HepG2 (cell line): ENCODE results near the gene PEX3. TPM values are rescaled to one million over a fixed set of nuclear protein-coding genes. Genes with fewer than 3 reads are reported as not detected.

Source experiments
- ATAC-seq: fragments of 200-7000 bp; cut with Tn5 transposase; 3 replicates; pipeline ENCODE4 v1.9.1; 2020; ENCODE audit warnings: mild to moderate bottlenecking, moderate library complexity
- BruUV-seq: library from RNA; stranded (reverse); fragments of 400-500 nt; replicated peaks from 2 replicates; lab custom pipeline; 2021; lab: Mats Ljungman, UMichigan
- CTCF ChIA-PET: fragments of 300-600 bp; formaldehyde crosslinking; extraction: SDS; loops from one replicate; lab custom pipeline; 2021; ENCODE audit warnings: low total read pairs, inconsistent platforms, low intra/inter-chr PET ratio; lab: Yijun Ruan, JAX
- POLR2A ChIA-PET: fragments of 350-600 bp; sonication (Branson Sonifier 250); formaldehyde crosslinking; loops from one replicate; lab custom pipeline; 2020; ENCODE audit warnings: antibody characterized with exemption, inconsistent platforms; lab: Yijun Ruan, JAX
- DNase-seq: peaks from one replicate; pipeline ENCODE4 v3.0.0-alpha.2; 2015; ENCODE audit warnings: low spot score
- FAIRE-seq: peaks from 3 replicates; lab custom pipeline; 2011; peaks lifted over from hg19 to GRCh38; lab: Jason Lieb, UNC
- H2AFZ ChIP-seq: one replicate; pipeline ENCODE4 v1.6.1; 2011; ENCODE audit warnings: low read length, inconsistent platforms
- H3K27ac ChIP-seq: fragments of 300-600 bp; 3 replicates; pipeline ENCODE4 v1.8.0; 2011; ENCODE audit warnings: mixed run types, mild to moderate bottlenecking, mixed read lengths, low read length, inconsistent platforms; ENCODE audit not compliant: insufficient read depth; ENCODE audit errors: extremely low read length
- H3K27me3 ChIP-seq, 2 experiments: fragments of 200-600 bp in 1 of 2; 2 replicates in 1 of 2; 3 replicates in 1 of 2; pipeline versions ENCODE4 v1.6.0 to v1.8.0; 2011; ENCODE audit warnings: low read length in 2 of 2, mild to moderate bottlenecking in 2 of 2, moderate library complexity in 2 of 2, inconsistent platforms in 1 of 2; ENCODE audit not compliant: insufficient read depth in 2 of 2, control insufficient read depth in 1 of 2
- H3K36me3 ChIP-seq, 2 experiments: fragments of 200-600 bp in 1 of 2; replicated peaks in 1 of 2; 2 replicates in 1 of 2; 3 replicates in 1 of 2; pipeline versions ENCODE4 v1.5.1 to v1.8.0; 2011; ENCODE audit warnings: low read length in 2 of 2, inconsistent platforms in 1 of 2; ENCODE audit not compliant: insufficient read depth in 2 of 2, control insufficient read depth in 1 of 2
- H3K4me1 ChIP-seq: 2 replicates; pipeline ENCODE4 v1.5.1; 2012; ENCODE audit warnings: low read length, inconsistent platforms; ENCODE audit not compliant: insufficient read depth
- H3K4me2 ChIP-seq: 2 replicates; pipeline ENCODE4 v1.6.0; 2011; ENCODE audit warnings: low read depth, low read length, inconsistent platforms
- H3K4me3 ChIP-seq, 3 experiments: fragments of 200-600 bp in 1 of 3; sonication (generic), shearing (Covaris generic) in 1 of 3; replicated peaks in 1 of 3; 2 replicates each; pipeline ENCODE4 v1.5.1; 2011 to 2016; ENCODE audit warnings: low read length in 3 of 3, inconsistent platforms in 2 of 3, low read depth in 2 of 3, mild to moderate bottlenecking in 2 of 3, control low read depth in 1 of 3, mixed read lengths in 1 of 3; ENCODE audit not compliant: insufficient read depth in 1 of 3
- H3K79me2 ChIP-seq: one replicate; pipeline ENCODE4 v1.6.1; 2011; ENCODE audit warnings: low read length, inconsistent platforms; ENCODE audit not compliant: insufficient read depth
- H3K9ac ChIP-seq: 2 replicates; pipeline ENCODE4 v1.6.0; 2011; ENCODE audit warnings: mild to moderate bottlenecking, low read depth, low read length, inconsistent platforms; ENCODE audit not compliant: insufficient read depth
- H3K9me3 ChIP-seq: 2 replicates; pipeline ENCODE4 v1.5.1; 2012; ENCODE audit warnings: mild to moderate bottlenecking, low read length
- H4K20me1 ChIP-seq: 2 replicates; pipeline ENCODE4 v1.6.0; 2011; ENCODE audit warnings: inconsistent platforms, mild to moderate bottlenecking, low read length, moderate library complexity; ENCODE audit not compliant: insufficient read depth
- CBX1 ChIP-seq: IDR thresholded peaks from one replicate; pipeline ENCODE4 v1.6.1; 2016; ENCODE audit warnings: antibody characterized with exemption, low read depth
- ELK4 ChIP-seq: sonication (generic); formaldehyde crosslinking; IDR thresholded peaks from 2 replicates; pipeline ENCODE4 v1.9.0; 2021; ENCODE audit warnings: missing genetic modification reagents, borderline replicate concordance
- ESRRA ChIP-seq: sonication (generic); formaldehyde crosslinking; IDR thresholded peaks from 2 replicates; pipeline ENCODE4 v1.5.1; 2020; ENCODE audit warnings: mild to moderate bottlenecking, low read depth, missing genetic modification reagents
- MLXIP ChIP-seq: sonication (generic); formaldehyde crosslinking; IDR thresholded peaks from 2 replicates; pipeline ENCODE4 v1.9.0; 2021; ENCODE audit warnings: missing genetic modification reagents, borderline replicate concordance
- MYNN ChIP-seq: sonication (generic); formaldehyde crosslinking; IDR thresholded peaks from 2 replicates; pipeline ENCODE4 v1.4.0; 2020; ENCODE audit warnings: mild to moderate bottlenecking, low read depth, missing genetic modification reagents
- RXRA ChIP-seq: sonication (generic); formaldehyde crosslinking; IDR thresholded peaks from 2 replicates; pipeline ENCODE4 v1.5.1; 2020; ENCODE audit warnings: missing genetic modification reagents
- SAFB2 ChIP-seq: sonication (generic); formaldehyde crosslinking; IDR thresholded peaks from 2 replicates; pipeline ENCODE4 v1.5.1; 2020; ENCODE audit warnings: missing genetic modification reagents, low read depth, mild to moderate bottlenecking, borderline replicate concordance
- SIX1 ChIP-seq: sonication (generic); formaldehyde crosslinking; IDR thresholded peaks from 2 replicates; pipeline ENCODE4 v1.4.0; 2020; ENCODE audit warnings: missing genetic modification reagents, borderline replicate concordance
- TARDBP ChIP-seq: sonication (generic); formaldehyde crosslinking; IDR thresholded peaks from 2 replicates; pipeline ENCODE4 v1.8.0; 2022; ENCODE audit warnings: mild to moderate bottlenecking, missing genetic modification reagents
- TCF12 ChIP-seq, 2 experiments: fragments of 450-650 bp in 1 of 2; sonication (generic) in 1 of 2; formaldehyde crosslinking in 1 of 2; IDR thresholded peaks; 2 replicates each; pipeline versions ENCODE4 v1.6.1 to v1.8.0; 2017 to 2022; ENCODE audit warnings: antibody characterized with exemption in 1 of 2, mild to moderate bottlenecking in 1 of 2, missing genetic modification reagents in 1 of 2, moderate library complexity in 1 of 2
- ZNF432 ChIP-seq: sonication (generic); formaldehyde crosslinking; IDR thresholded peaks from 2 replicates; pipeline ENCODE4 v1.5.0; 2020; ENCODE audit warnings: missing genetic modification reagents, mild to moderate bottlenecking, borderline replicate concordance
- ZNF441 ChIP-seq: sonication (generic); formaldehyde crosslinking; IDR thresholded peaks from 2 replicates; pipeline ENCODE4 v1.7.0; 2021; ENCODE audit warnings: missing genetic modification reagents, borderline replicate concordance
- ZNF552 ChIP-seq: sonication (generic); formaldehyde crosslinking; IDR thresholded peaks from 2 replicates; pipeline ENCODE4 v1.9.0; 2022; ENCODE audit warnings: missing genetic modification reagents, mild to moderate bottlenecking, borderline replicate concordance
- ZNF607 ChIP-seq: sonication (generic); formaldehyde crosslinking; IDR thresholded peaks from 2 replicates; pipeline ENCODE4 v1.5.1; 2020; ENCODE audit warnings: missing genetic modification reagents, mild to moderate bottlenecking, borderline replicate concordance
- ZNF660 ChIP-seq: sonication (generic); formaldehyde crosslinking; IDR thresholded peaks from 2 replicates; pipeline ENCODE4 v1.5.1; 2020; ENCODE audit warnings: mild to moderate bottlenecking, low read depth, missing genetic modification reagents, borderline replicate concordance
- ZNF784 ChIP-seq: sonication (generic); formaldehyde crosslinking; IDR thresholded peaks from 2 replicates; pipeline ENCODE4 v1.5.1; 2020; ENCODE audit warnings: missing genetic modification reagents, mild to moderate bottlenecking, borderline replicate concordance
- WGBS: methylation state at CpG from one replicate; pipeline ENCODE4 v1.1.6; 2017; ENCODE audit warnings: low lambda C conversion rate; 5-methylcytosine and 5-hydroxymethylcytosine counted together
- in situ Hi-C: cut with HindIII; loops from 2 replicates; pipeline ENCODE4 v1.10.0; 2017; ENCODE audit warnings: low pct_unique_long_range_greater_than_20kb; ENCODE audit not compliant: extremely low pct_ligation_motif_present
- intact Hi-C: fragments of 100-400 bp; cut with micrococcal nuclease; formaldehyde crosslinking; loops from one replicate; pipeline ENCODE4 v1.10.0; 2022; ENCODE audit not compliant: unreplicated experiment
- polyA plus RNA-seq, 8 experiments: library from polyadenylated mRNA; depleted of rRNA in 3 of 8; stranded (reverse) in 7 of 8; unstranded in 1 of 8; fragments of >200 nt; fragmentation: Illumina TruSeq in 4 of 8; extraction: Trizol in 4 of 8; gene quantifications; 2 replicates each; pipeline versions ENCODE4 v1.2.1 to v1.2.3, GENCODE V29; 2011 to 2016; ENCODE audit warnings: low read depth in 4 of 8, missing spikeins in 1 of 8, mixed read lengths in 1 of 8; ENCODE audit not compliant: insufficient read depth in 1 of 8
- total RNA-seq, 5 experiments: library from RNA; depleted of rRNA; stranded (reverse); fragments of >200 nt; fragmentation: Illumina TruSeq; extraction: Trizol; gene quantifications; 2 replicates each; pipeline ENCODE4 v1.2.3, GENCODE V29; 2016; ENCODE audit warnings: low read depth in 1 of 5
- TF ChIP-seq, protein P1 (sequence below): IDR thresholded peaks from 2 replicates; pipeline ENCODE4 v1.6.1; 2016; ENCODE audit warnings: mild to moderate bottlenecking

The PEX3 gene
- total and polyA plus RNA-seq, 2 of the 13 experiments (the other 11 are each of a cell fraction or from before 2014, with no cell fraction given), result 30.9 to 40.8 TPM

DNA sequence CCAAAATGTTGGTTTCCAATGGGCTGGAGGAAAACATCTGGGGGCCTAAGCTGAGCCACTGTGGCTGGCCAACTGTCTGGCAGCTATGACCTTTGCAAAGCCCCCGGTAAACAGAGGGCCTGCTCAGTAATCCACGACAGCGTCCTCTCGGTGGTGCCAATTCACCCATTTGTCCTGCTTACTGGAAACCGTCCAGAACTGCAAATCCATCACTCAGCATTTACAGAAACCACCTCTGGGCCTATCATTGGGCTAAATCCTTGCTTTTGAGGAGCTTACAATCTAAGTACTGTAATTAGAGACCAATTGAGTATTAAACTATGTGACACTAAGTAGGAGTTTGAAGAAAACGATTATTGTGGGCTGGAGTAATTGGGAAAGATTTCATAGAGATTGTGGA lies 31.1 kb upstream of the PEX3 start:
- in situ Hi-C loops, result loop anchor here (5.0 to 10.0 kb wide), 3 partner anchors 365 to 727 kb away; partner anchors contain the start of gene HIVEP2

DNA sequence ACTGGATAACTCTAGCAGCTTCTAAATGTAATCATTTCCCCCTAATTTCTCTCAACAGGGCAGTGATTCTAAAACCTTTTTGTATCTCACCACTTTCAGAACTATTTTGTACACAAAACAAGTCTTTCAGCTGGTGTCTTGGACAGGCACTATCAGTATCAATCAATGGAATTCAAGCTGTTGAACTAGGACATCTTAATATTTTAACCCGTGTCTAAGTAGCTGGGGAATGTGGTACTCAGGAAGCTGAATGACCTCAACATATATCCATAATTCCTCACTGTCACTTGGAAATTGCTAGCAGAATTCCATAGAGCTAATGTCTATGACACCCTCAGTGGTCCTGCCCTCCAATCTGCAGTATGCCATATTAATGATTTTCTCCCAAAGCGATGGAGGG lies 24.6 kb upstream of the PEX3 start:
- no peak overlapping the region for H3K4me3 ChIP-seq
- peaks cover 1 to 7% of the 10 kb centered on the region in 2 experiments; a peak in 4 of 5 replicates for H3K36me3 ChIP-seq
- no peaks in the 10 kb centered on the region for H3K9me3 ChIP-seq
- CTCF ChIA-PET, result interaction anchor here (1.9 kb wide), 1 partner anchor 733 kb away, joined by 16 read pairs; no protein-coding TSS in a partner anchor
- WGBS, result 92% methylated on average over 2 of the region's 2 CpGs
- ATAC-seq, result no peak
- no peak overlapping the region for H3K4me2 ChIP-seq
- H3K79me2 ChIP-seq, result no peaks in the 10 kb centered on the region
- no peak for FAIRE-seq
- POLR2A ChIA-PET, result no interaction called here
- H3K9ac ChIP-seq, result no peak overlapping the region
- no peaks in the 10 kb centered on the region for H3K27me3 ChIP-seq
- no peak overlapping the region for H3K27ac ChIP-seq
- H2AFZ ChIP-seq, result no peak overlapping the region
- BruUV-seq, result no TSS peak
- no peak for DNase-seq
- no peaks in the 10 kb centered on the region for H4K20me1 ChIP-seq
- in situ Hi-C loops (no loop called here), intact Hi-C loops (loop anchor here (2.0 to 10.0 kb wide), 5 partner anchors 51 to 951 kb away; partner anchors contain the start of gene AIG1)
- H3K4me1 ChIP-seq, result peaks cover 1% of the 10 kb centered on the region
- TF ChIP-seq SIX1 (CRISPR knock-in tag), result no peak
- TF ChIP-seq, protein P1, sequence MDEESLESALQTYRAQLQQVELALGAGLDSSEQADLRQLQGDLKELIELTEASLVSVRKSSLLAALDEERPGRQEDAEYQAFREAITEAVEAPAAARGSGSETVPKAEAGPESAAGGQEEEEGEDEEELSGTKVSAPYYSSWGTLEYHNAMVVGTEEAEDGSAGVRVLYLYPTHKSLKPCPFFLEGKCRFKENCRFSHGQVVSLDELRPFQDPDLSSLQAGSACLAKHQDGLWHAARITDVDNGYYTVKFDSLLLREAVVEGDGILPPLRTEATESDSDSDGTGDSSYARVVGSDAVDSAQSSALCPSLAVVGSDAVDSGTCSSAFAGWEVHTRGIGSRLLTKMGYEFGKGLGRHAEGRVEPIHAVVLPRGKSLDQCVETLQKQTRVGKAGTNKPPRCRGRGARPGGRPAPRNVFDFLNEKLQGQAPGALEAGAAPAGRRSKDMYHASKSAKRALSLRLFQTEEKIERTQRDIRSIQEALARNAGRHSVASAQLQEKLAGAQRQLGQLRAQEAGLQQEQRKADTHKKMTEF (CRISPR knock-in tag), result no peak
- TF ChIP-seq ELK4 (CRISPR knock-in tag), result no peak
- no peak for TF ChIP-seq MLXIP (CRISPR knock-in tag)
- no peak for TF ChIP-seq ESRRA (CRISPR knock-in tag)
- no peak for TF ChIP-seq ZNF784 (CRISPR knock-in tag)
- TF ChIP-seq ZNF441 (CRISPR knock-in tag), result no peak
- TF ChIP-seq ZNF432 (CRISPR knock-in tag), result no peak

More for the DNA sequence above, 31.1 kb upstream of the PEX3 start:
- Histone ChIP-seq H3K9ac (no peak overlapping the region), H2AFZ (no peak overlapping the region), H3K36me3 (no peaks in the 10 kb centered on the region; a peak in 1 of 5 replicates), H3K4me3 (no peak overlapping the region), H3K9me3 (no peaks in the 10 kb centered on the region), H3K27me3 (no peaks in the 10 kb centered on the region), H3K27ac (no peak overlapping the region), H3K4me2 (no peak overlapping the region), H3K4me1 (no peaks in the 10 kb centered on the region)
- POLR2A ChIA-PET, result no interaction called here
- no peak for DNase-seq
- no peak for FAIRE-seq
- 96% methylated on average over 6 of the region's 6 CpGs for WGBS
- no peak for ATAC-seq
- BruUV-seq, result no TSS peak
- CTCF ChIA-PET, result no interaction called here
- TF ChIP-seq RXRA (CRISPR knock-in tag) (no peak), ZNF660 (CRISPR knock-in tag) (no peak), MYNN (CRISPR knock-in tag) (no peak), ZNF552 (CRISPR knock-in tag) (no peak), TCF12 (IDR thresholded peaks at IDR 0.05) (no peak), TCF12 (CRISPR knock-in tag; IDR thresholded peaks at IDR 0.05) (no peak), CBX1 (no peak), TARDBP (no peak), SAFB2 (CRISPR knock-in tag) (no peak), ZNF607 (CRISPR knock-in tag) (no peak)
- TF ChIP-seq, all 625 proteins: peak for 0
- H3K79me2 ChIP-seq, result no peaks in the 10 kb centered on the region
- no peaks in the 10 kb centered on the region for H4K20me1 ChIP-seq
- intact Hi-C loops, result no loop called here
